Cortex of kidney (tissue), 1 donor: Measurements from ENCODE around the gene VWA3B.
"Not testable (repeated sequence)": the region's sequence is repeated elsewhere in the genome, so short reads cannot be mapped to it uniquely, and the experiment has no call there.

ENCODE experiments used
- DNase-seq: peaks from one replicate; lab custom pipeline; 2025; lab: John Stamatoyannopoulos, UW

Gene VWA3B

GRCh38 chr2:98086491-98087446 lies at the start of gene VWA3B:
Gene VWA3B (plus strand): TSS chr2:98087167. CDS start chr2:98093093, 5,926 bp downstream.
- no peak for DNase-seq

GRCh38 chr2:98037206-98037605 lies 49.8 kb upstream of the VWA3B start:
- no peak for DNase-seq

- no peak for DNase-seq
These were observed 49.2 kb upstream of the VWA3B start for GRCh38 chr2:98037666-98038336.

- DNase-seq, result no peak
These were observed 47.7 kb upstream of the VWA3B start for GRCh38 chr2:98039085-98039756.

GRCh38 chr2:98040331-98040939 lies 46.5 kb upstream of the VWA3B start:
- DNase-seq, result no peak

GRCh38 chr2:98043101-98043500 lies 43.9 kb upstream of the VWA3B start:
- no peak for DNase-seq

GRCh38 chr2:98044730-98045129 lies 42.2 kb upstream of the VWA3B start:
- DNase-seq, result not testable (repeated sequence)

GRCh38 chr2:98050070-98050469 lies 36.9 kb upstream of the VWA3B start:
- no peak for DNase-seq

GRCh38 chr2:98058191-98058975 lies 28.6 kb upstream of the VWA3B start:
- no peak for DNase-seq

GRCh38 chr2:98060277-98060676 lies 26.7 kb upstream of the VWA3B start:
- DNase-seq, result no peak

- no peak for DNase-seq
These were observed 23.6 kb upstream of the VWA3B start for GRCh38 chr2:98063291-98063854.

GRCh38 chr2:98065808-98066207 lies 21.2 kb upstream of the VWA3B start:
- DNase-seq, result no peak

- DNase-seq, result no peak
These were observed 19.8 kb upstream of the VWA3B start for GRCh38 chr2:98067160-98067559.

GRCh38 chr2:98070081-98070480 lies 16.9 kb upstream of the VWA3B start:
- DNase-seq, result no peak

- DNase-seq, result no peak
These were observed 14.5 kb upstream of the VWA3B start for GRCh38 chr2:98072442-98072841.

GRCh38 chr2:98078701-98079100 lies 8.3 kb upstream of the VWA3B start:
- no peak for DNase-seq

- no peak for DNase-seq
These were observed 2.7 kb upstream of the VWA3B start for GRCh38 chr2:98084151-98084868.

GRCh38 chr2:98084869-98085238 lies 2.1 kb upstream of the VWA3B start:
- DNase-seq, result no peak

- DNase-seq, result no peak
These were observed 1.3 kb upstream of the VWA3B start for GRCh38 chr2:98085649-98086048.

GRCh38 chr2:98087447-98088020 lies 567 bp downstream of the VWA3B start:
- no peak for DNase-seq
